COR-L47 (cell line): ENCODE results near the gene WWOX.

ENCODE experiments used
- DNase-seq: peaks from one replicate; lab custom pipeline; 2025; lab: John Stamatoyannopoulos, UW

Gene WWOX

DNA sequence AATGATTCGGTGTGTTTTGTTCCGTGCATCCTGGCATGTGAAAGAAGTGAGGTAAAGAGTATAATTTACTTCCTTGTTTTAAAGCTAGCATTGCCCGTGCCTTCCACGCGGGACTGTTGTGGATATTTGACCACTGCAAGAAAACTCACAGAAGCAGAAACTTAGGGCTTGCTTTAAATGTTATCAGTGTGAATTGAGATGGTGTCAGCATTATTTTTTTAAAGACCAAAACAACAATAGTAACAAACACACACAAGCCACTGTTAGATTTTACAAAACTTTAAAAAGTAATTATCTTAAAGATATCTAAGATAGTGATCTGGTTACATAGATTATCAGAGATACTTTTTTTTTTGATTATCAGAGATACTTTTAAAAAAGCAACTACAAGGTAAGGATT lies 47.4 kb downstream of the WWOX start:
- DNase-seq = no peak

- no peak for DNase-seq
These were observed 48.5 kb downstream of the WWOX start for GRCh38 chr16:78147911-78148401.

- no peak for DNase-seq
These were observed 50.8 kb downstream of the WWOX start for GRCh38 chr16:78150233-78150632.

DNA sequence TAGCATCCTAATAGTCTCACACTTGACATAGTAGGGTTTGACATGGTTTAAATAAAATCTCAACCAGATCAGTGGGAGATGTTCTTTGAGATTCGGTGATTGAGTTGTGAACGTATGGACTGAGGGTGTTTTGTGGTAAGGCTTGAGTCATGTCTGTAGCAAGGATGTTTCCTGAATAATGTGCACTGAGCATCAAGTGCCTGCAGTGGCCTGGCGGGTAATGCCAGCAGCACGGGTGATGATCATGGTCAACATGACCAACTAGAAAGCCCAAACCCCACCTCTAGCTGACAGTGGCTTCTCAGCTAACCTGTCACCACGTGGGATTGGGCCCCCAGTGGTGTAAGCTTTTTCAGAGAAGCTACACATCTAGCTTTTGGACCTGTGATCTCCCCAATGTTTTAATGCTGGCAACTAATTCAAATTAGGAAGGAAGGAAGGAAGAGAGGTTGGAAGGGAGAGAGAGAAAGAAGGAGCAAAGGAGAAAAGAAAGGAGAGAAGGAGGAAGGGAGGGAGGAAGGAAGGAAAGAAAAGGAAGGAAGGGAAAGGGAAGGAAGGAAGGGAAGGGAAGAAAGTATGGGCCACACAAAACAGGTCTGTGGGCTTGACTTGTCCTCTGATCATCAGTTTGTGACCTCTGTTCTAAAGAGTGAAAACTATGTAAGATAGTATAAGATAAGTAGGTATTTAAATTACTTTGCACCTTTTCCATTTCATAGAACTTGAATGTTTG lies 55.4 kb downstream of the WWOX start:
- DNase-seq = no peak

- DNase-seq = no peak
These were observed 56.4 kb downstream of the WWOX start for GRCh38 chr16:78155791-78156345.

GRCh38 chr16:78161023-78161729 lies 61.7 kb downstream of the WWOX start:
- no peak for DNase-seq

DNA sequence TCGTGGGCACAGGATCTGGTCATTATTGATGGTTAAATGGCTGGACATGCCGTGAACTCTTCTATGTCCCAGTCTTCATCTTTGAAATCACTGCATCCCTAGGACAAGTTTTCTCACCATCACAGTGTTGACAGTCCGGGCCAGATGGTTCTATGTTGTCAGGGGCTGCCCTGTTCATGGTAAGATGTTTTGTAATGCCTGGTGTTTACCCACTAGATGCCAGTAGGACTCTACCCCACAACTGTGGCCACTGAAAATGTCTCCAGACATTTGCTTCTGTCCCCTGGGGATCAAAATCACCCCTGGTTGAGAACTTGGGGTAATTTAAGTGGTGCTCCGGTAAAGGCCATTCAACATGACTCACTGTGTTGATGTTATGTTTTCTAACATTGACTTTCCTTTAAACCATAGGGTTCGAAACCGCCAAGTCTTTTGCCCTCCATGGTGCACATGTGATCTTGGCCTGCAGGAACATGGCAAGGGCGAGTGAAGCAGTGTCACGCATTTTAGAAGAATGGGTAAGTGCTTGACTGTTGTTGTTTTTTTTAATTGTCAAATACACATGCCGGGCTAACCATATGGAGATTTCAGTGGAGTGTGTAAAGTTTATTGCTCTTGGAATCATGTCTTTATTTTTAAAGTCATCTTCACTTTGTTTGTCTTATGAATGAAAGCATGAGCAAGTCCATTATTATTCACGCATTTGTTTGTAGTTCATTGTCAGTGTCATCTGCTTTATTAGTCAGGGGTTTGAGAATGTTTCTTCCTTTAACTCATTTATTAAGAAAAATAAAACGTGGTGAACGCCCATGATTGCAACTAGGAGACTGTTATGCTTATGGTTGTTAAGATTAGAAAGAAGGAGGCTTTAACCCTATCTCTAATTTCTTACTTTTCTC lies 64.6 kb downstream of the WWOX start:
- no peak for DNase-seq

DNA sequence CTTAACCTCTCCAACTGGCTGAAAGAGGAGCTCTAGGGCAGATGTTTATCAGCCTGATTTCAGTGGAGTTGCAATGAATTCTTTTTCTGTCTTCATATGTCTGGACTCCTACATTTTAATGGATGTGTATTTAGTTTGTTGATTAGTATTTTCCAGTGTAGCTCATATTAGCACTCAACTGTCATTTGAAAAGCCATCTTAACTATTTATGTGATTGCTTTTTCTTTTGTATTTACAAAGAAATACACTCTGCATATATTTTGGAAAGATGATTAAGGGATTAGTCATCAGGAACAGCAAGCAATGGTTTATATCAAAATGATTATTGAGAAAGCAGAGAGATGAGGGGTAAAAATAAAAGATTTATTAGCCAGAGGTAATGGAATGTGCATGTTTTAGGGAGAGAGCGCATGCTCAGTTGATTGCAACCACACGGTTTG lies 71.1 kb downstream of the WWOX start:
- DNase-seq = no peak

DNA sequence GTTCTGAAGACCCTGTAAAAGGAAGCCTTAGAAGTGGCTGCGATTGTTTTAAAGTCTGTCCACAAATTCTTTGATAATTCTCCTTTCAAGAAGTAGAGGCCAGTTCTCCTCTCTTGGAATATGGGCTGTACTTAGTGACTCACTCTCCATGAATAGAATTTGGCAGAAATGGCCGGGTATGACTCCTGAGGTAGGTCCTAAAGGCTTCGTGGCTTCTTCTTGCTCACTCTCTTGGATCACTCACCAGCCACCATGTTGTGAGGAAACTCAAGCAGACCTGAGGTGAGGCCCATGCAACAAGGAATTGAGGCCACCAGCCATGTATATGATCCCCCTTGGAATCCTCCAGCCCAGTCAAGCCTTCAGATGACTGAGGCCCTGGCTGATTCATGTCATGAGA lies 75.8 kb downstream of the WWOX start:
- DNase-seq = no peak

DNA sequence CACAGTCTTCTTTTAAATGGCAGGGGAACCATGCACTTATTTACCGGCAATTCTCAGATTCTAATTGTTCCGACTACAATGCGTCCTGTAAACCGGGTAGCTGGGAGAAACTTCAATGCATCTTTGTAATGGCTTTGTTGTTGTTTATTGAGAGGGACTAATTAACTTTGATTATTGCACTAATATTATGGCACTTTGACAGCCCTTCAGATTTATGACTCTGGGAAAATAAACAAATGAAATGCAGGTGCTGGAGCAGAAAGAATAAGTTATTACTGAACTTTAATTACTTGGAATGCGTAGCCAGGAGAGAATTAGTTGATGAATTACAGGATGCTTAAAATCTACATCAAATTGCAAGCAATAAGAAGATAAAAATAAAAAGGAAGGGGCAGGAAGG lies 77.0 kb downstream of the WWOX start:
- peak; percentile 14 for DNase-seq

GRCh38 chr16:78177218-78177617 lies 77.8 kb downstream of the WWOX start:
- no peak for DNase-seq

DNA sequence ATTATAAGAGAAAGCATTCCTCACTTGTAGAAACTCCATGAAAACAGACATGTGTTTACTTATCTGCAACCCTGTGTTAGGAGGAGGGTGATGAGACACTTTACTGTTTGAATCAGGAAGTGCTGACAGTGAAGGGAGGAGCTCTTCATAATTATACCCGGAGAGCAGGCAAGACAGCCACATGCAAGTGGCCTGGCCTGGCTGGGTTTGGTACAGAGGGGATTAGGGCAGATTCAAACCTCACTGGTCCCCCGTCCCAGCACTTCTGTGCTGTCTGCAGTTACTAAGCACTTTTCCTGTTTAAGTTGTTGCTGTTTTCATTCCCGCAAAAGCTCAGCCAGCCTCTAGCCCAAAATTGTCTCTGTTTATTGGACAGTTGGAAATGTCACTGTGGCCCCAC lies 78.5 kb downstream of the WWOX start:
- peak; percentile 41 for DNase-seq

GRCh38 chr16:78179666-78180065 lies 80.2 kb downstream of the WWOX start:
- DNase-seq = no peak

DNA sequence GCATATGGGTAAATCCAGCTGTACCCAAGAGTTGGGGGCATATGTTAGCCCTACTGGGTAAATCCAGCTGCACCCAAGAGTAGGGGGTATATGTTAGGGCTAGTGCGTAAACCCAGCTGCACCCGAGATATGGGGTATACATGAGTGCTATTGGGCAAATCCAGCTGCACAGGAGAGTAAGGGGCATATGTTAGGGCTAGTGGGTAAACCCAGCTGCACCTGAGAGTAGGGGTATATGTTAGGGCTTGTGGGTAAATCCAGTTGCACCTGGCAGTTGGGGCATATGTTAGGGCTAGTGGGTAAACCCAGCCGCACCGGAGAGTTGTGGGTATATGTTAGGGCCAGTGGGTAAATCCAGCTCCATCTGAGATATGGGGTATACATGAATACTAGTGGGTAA lies 80.9 kb downstream of the WWOX start:
- no peak for DNase-seq

GRCh38 chr16:78183437-78184237 lies 84.2 kb downstream of the WWOX start:
- DNase-seq = peak; percentile 21

- DNase-seq = peak; percentile 13
These were observed 85.1 kb downstream of the WWOX start for GRCh38 chr16:78184238-78185183.

- no peak for DNase-seq
These were observed 89.7 kb downstream of the WWOX start for GRCh38 chr16:78189121-78189520.

DNA sequence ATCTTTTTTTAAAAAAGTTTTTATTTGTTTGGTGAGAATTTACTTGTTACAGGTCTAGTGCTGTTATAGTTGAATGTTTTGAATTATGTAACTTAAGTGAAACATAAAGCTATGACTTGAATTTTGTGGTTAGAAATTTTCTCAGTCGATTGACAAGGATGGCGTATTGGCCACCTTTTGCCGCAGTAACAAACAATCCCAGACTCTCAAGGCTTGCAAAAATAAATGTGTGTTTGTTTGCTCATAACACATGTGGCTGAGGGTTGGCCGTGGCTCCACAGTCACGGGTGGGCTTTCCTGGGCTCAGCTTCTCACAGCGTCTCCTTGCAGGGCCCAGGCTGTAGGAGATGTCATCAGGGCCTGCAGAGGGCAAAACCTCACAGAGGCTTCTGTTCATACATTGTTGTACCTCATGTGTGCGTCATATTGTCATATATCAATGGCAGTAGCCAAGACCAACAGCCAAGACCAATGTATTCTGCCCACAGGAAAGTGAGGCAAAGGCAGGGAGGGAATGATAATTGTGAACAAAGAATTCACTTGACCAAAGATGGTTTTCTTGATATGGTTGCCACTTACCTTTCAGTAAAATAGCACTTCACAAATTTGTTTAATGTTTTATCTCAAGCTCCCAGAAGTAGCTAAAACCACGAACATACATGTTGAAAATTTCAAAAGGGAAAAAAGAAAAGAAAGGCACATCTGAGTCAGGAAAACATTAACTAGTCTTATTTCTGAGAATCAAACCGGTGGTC lies 93.5 kb downstream of the WWOX start:
- no peak for DNase-seq

DNA sequence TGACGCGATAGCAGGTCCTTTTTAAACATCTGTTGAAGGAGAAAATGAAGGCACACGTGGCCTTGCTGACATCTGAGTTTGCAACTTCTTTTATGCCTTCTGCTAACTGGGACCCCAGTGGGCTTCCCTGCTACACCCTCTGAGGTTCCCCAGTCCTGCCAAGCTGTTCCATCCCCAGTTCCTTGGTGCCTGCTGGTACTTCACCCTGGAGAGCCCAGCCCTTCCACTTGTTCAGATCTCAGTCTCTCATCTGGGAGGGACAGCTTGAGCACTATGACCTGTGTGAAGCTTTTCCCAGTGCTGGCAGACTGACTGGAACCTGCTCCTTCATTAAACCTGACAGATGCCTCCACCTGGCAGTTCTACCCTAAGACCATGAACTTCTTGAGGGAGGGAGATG lies 95.5 kb downstream of the WWOX start:
- DNase-seq = no peak
